Liver (tissue), 9 donors: ENCODE measurements around the gene NUDT14. TPM values are rescaled to one million over a fixed set of nuclear protein-coding genes. Genes with fewer than 3 reads are reported as not detected.

Experiments used
- DNase-seq: peaks from one replicate; pipeline ENCODE4 v3.0.0-alpha.2; 2017; ENCODE audit warnings: low spot score
- H3K27ac ChIP-seq, 2 donors: one replicate each; pipeline ENCODE4 v1.7.0; 2013; ENCODE audit warnings: inconsistent platforms in 2 of 2, low read length in 2 of 2, control low read depth in 1 of 2, low read depth in 1 of 2, mild to moderate bottlenecking in 1 of 2
- H3K27me3 ChIP-seq, 4 donors: one replicate each; pipeline versions ENCODE4 v1.6.1 to v1.7.0; 2013; ENCODE audit warnings: low read length in 3 of 4, inconsistent platforms in 1 of 4, mild to moderate bottlenecking in 1 of 4, moderate library complexity in 1 of 4; ENCODE audit not compliant: control insufficient read depth in 4 of 4, insufficient read depth in 4 of 4
- H3K36me3 ChIP-seq, 4 donors: one replicate each; pipeline versions ENCODE4 v1.6.1 to v1.7.0; 2013; ENCODE audit warnings: low read length in 3 of 4, mild to moderate bottlenecking in 3 of 4, low read depth in 1 of 4, moderate library complexity in 1 of 4; ENCODE audit not compliant: control insufficient read depth in 4 of 4, insufficient read depth in 3 of 4
- H3K4me1 ChIP-seq, 4 donors: one replicate each; pipeline versions ENCODE4 v1.6.1 to v1.7.0; 2013; ENCODE audit warnings: low read length in 3 of 4, mild to moderate bottlenecking in 3 of 4, moderate library complexity in 1 of 4; ENCODE audit not compliant: control insufficient read depth in 4 of 4, insufficient read depth in 4 of 4
- H3K4me3 ChIP-seq, 3 donors: one replicate each; pipeline versions ENCODE4 v1.6.1 to v1.7.0; 2013; ENCODE audit warnings: low read length in 3 of 3, control low read depth in 1 of 3, low read depth in 1 of 3, mild to moderate bottlenecking in 1 of 3
- H3K9ac ChIP-seq, 2 donors: one replicate each; pipeline ENCODE4 v1.7.0; 2013; ENCODE audit warnings: low read length in 2 of 2, mild to moderate bottlenecking in 2 of 2, moderate library complexity in 2 of 2, control low read depth in 1 of 2, low read depth in 1 of 2
- H3K9me3 ChIP-seq, 4 donors: one replicate each; pipeline versions ENCODE4 v1.6.1 to v1.7.0; 2013; ENCODE audit warnings: low read length in 3 of 4; ENCODE audit not compliant: control insufficient read depth in 4 of 4
- CTCF ChIP-seq: fragments of 150-350 bp; IDR thresholded peaks from 2 replicates; pipeline ENCODE4 v1.5.1; 2017; ENCODE audit warnings: improper control_type of control experiment, low read depth, low read length; ENCODE audit not compliant: missing input control
- EGR1 ChIP-seq, 2 donors: IDR thresholded peaks; 2 replicates each; pipeline ENCODE4 v1.6.1; 2016 to 2018; ENCODE audit warnings: antibody characterized with exemption in 2 of 2, low read depth in 2 of 2
- FOXA1 ChIP-seq: IDR thresholded peaks from 2 replicates; pipeline ENCODE4 v1.6.1; 2016; ENCODE audit warnings: antibody characterized with exemption
- FOXA2 ChIP-seq: IDR thresholded peaks from 2 replicates; pipeline ENCODE4 v1.6.1; 2016; ENCODE audit warnings: antibody characterized with exemption
- HNF4A ChIP-seq, 2 donors: conservative IDR thresholded peaks; 2 replicates each; pipeline ENCODE4 v1.6.1; 2016; ENCODE audit warnings: antibody characterized with exemption in 2 of 2, mild to moderate bottlenecking in 2 of 2
- HNF4G ChIP-seq: IDR thresholded peaks from 2 replicates; pipeline ENCODE4 v1.6.1; 2016; ENCODE audit warnings: antibody characterized with exemption
- JUND ChIP-seq, 2 donors: IDR thresholded peaks; 2 replicates each; pipeline ENCODE4 v1.6.1; 2016; ENCODE audit warnings: antibody characterized with exemption in 2 of 2
- NR2F2 ChIP-seq: IDR thresholded peaks from 2 replicates; pipeline ENCODE4 v1.6.1; 2016; ENCODE audit warnings: antibody characterized with exemption
- RAD21 ChIP-seq, 2 donors: IDR thresholded peaks; 2 replicates each; pipeline ENCODE4 v1.6.1; 2016; ENCODE audit warnings: antibody characterized with exemption in 2 of 2, mild to moderate bottlenecking in 2 of 2
- REST ChIP-seq: IDR thresholded peaks from 2 replicates; pipeline ENCODE4 v1.6.1; 2016; ENCODE audit warnings: antibody characterized with exemption, mild to moderate bottlenecking
- RXRA ChIP-seq, 2 donors: IDR thresholded peaks; 2 replicates each; pipeline ENCODE4 v1.6.1; 2017 to 2018; ENCODE audit warnings: antibody characterized with exemption in 2 of 2, mild to moderate bottlenecking in 1 of 2
- SP1 ChIP-seq: IDR thresholded peaks from 2 replicates; pipeline ENCODE4 v1.6.1; 2018; ENCODE audit warnings: antibody characterized with exemption, mild to moderate bottlenecking
- WGBS: extraction: QIAGEN DNeasy Blood & Tissue Kit; methylation state at CpG from one replicate; pipeline ENCODE4 v1.1.7; 2013; 5-methylcytosine and 5-hydroxymethylcytosine counted together
- polyA plus RNA-seq, 2 donors: library from polyadenylated mRNA; stranded (reverse) in 1 of 2; unstranded in 1 of 2; fragments of 200-250 nt in 1 of 2; fragments of >200 nt in 1 of 2; fragmentation: Nextera tagmentation in 1 of 2; extraction: Ambion mirVana in 1 of 2; gene quantifications; one replicate each; pipeline versions ENCODE4 v1.2.1 to v1.2.3, GENCODE V29; 2013 to 2015
- total RNA-seq, 2 donors: library from RNA; depleted of rRNA; stranded (reverse); fragments of >200 nt; gene quantifications; one replicate each; pipeline ENCODE4 v1.2.3, GENCODE V29; 2014
- TF ChIP-seq, protein P1 (sequence below): IDR thresholded peaks from 2 replicates; pipeline ENCODE4 v1.6.1; 2016; ENCODE audit warnings: antibody characterized with exemption
- donor health status: healthy.
- donor health status: healthy.
- donor health status: healthy.
- donor health status: healthy.
- donor health status: healthy.

NUDT14 gene
- total and polyA plus RNA-seq, 4 donors, result 3.8 to 24.2 (median 8.0) TPM

DNA sequence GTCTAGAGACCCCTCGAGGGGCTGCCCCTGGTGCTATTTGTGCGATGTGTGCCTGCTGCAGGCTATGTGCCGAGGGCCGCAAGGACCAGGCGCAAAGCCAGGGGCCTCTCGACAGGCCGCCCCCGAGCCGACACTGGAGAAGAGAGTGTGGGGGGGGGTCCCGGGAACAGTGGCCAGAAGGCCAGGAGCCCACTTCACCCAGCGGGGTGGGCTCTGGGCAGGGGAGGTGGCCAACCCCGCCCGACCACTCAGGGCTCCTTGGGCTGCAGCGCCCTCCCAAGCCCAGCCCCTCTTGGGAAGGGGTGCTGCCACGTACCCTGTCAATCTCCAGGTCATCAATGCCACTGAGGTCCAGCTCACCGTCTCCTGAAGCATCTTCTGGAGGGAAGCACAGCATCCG is 38.6 kb upstream of the NUDT14 start:
- Histone ChIP-seq H3K36me3 (peaks cover 0 to 33% (median 4%) of the 10 kb centered on the region in 4 donors), H3K4me1 (peaks cover 0 to 9% (median 5%) of the 10 kb centered on the region in 4 donors), H3K27ac (no peak overlapping the region), H3K9ac (no peak overlapping the region), H3K4me3 (no peak overlapping the region), H3K9me3 (no peaks in the 10 kb centered on the region), H3K27me3 (no peaks in the 10 kb centered on the region)
- 97% methylated on average over 17 of the region's 17 CpGs for WGBS
- TF ChIP-seq JUND (IDR thresholded peaks at IDR 0.05) (no peak), REST (no peak), HNF4G (no peak), RAD21 (IDR thresholded peaks at IDR 0.05) (no peak)
- DNase-seq, result no peak

GRCh38 chr14:105219043-105219612 is 38.0 kb upstream of the NUDT14 start:
- peaks cover 0 to 9% (median 5%) of the 10 kb centered on the region in 4 donors for H3K4me1 ChIP-seq
- DNase-seq, result no peak
- no peak overlapping the region for H3K27ac ChIP-seq
- H3K9me3 ChIP-seq, result no peaks in the 10 kb centered on the region
- WGBS, result 95% methylated on average over 29 of the region's 29 CpGs
- peaks cover 0 to 35% (median 4%) of the 10 kb centered on the region in 4 donors for H3K36me3 ChIP-seq
- no peak for TF ChIP-seq FOXA1
- TF ChIP-seq, protein P1, sequence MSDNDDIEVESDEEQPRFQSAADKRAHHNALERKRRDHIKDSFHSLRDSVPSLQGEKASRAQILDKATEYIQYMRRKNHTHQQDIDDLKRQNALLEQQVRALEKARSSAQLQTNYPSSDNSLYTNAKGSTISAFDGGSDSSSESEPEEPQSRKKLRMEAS, result no peak
- no peak for TF ChIP-seq HNF4A (conservative IDR thresholded peaks at IDR 0.05)
- TF ChIP-seq EGR1 (IDR thresholded peaks at IDR 0.05; ENCODE audit: low read depth in 2 of 2), result no peak
- TF ChIP-seq FOXA2, result no peak
- TF ChIP-seq CTCF, result no peak
- no peak for TF ChIP-seq RXRA (IDR thresholded peaks at IDR 0.05)
- no peak for TF ChIP-seq SP1
- TF ChIP-seq REST, result no peak
- TF ChIP-seq NR2F2, result no peak
- no peak overlapping the region for H3K4me3 ChIP-seq
- no peak overlapping the region for H3K9ac ChIP-seq
- no peaks in the 10 kb centered on the region for H3K27me3 ChIP-seq
